Smooth muscle cell (in vitro differentiated cells): ENCODE results near the gene TIMM10B. TPM values are rescaled to one million over a fixed set of nuclear protein-coding genes. Genes with fewer than 3 reads are reported as not detected.

Source experiments
- DNase-seq: peaks from one replicate; lab custom pipeline; 2025; ENCODE audit not compliant: unreplicated experiment; lab: John Stamatoyannopoulos, UW
- H2AFZ ChIP-seq: fragments of 200-600 bp; sonication (generic); 2 replicates; pipeline ENCODE4 v1.6.0; 2016; ENCODE audit warnings: antibody characterized with exemption, low read depth, mild to moderate bottlenecking
- H3F3A ChIP-seq: fragments of 200-600 bp; sonication (generic); 2 replicates; pipeline ENCODE4 v1.6.0; 2017; ENCODE audit warnings: antibody characterized with exemption, low read depth
- H3K27ac ChIP-seq: fragments of 200-600 bp; sonication (generic); 2 replicates; pipeline ENCODE4 v1.5.1; 2016; ENCODE audit warnings: low read depth, mild to moderate bottlenecking
- H3K27me3 ChIP-seq: fragments of 200-600 bp; sonication (generic); 2 replicates; pipeline ENCODE4 v1.6.1; 2016; ENCODE audit warnings: low read depth, mild to moderate bottlenecking
- H3K36me3 ChIP-seq: fragments of 200-600 bp; sonication (generic); 2 replicates; pipeline ENCODE4 v1.5.1; 2016; ENCODE audit warnings: low read depth
- H3K4me1 ChIP-seq: fragments of 200-600 bp; sonication (generic); 2 replicates; pipeline ENCODE4 v1.5.1; 2016; ENCODE audit warnings: low read depth
- H3K4me2 ChIP-seq: fragments of 200-600 bp; sonication (generic); 2 replicates; pipeline ENCODE4 v1.6.0; 2016; ENCODE audit warnings: mild to moderate bottlenecking
- H3K4me3 ChIP-seq: fragments of 200-600 bp; sonication (generic); 2 replicates; pipeline ENCODE4 v1.5.1; 2016; ENCODE audit warnings: mild to moderate bottlenecking
- H3K79me2 ChIP-seq: fragments of 200-600 bp; sonication (generic); 2 replicates; pipeline ENCODE4 v1.6.0; 2016; ENCODE audit warnings: low read depth, mild to moderate bottlenecking
- H3K9ac ChIP-seq: fragments of 200-600 bp; sonication (generic); 2 replicates; pipeline ENCODE4 v1.6.0; 2016; ENCODE audit warnings: low read depth
- H3K9me3 ChIP-seq: fragments of 200-600 bp; sonication (generic); replicated peaks from 2 replicates; pipeline ENCODE4 v1.5.1; 2016; ENCODE audit warnings: low read depth
- H4K20me1 ChIP-seq: fragments of 200-600 bp; sonication (generic); 2 replicates; pipeline ENCODE4 v1.6.0; 2016; ENCODE audit warnings: low read depth
- WGBS: methylation state at CpG from one replicate; pipeline ENCODE4 v1.1.7; 2016; ENCODE audit warnings: low lambda C conversion rate; 5-methylcytosine and 5-hydroxymethylcytosine counted together
- polyA plus RNA-seq: library from polyadenylated mRNA; unstranded; fragments of >200 nt; fragmentation: Nextera tagmentation; extraction: Ambion mirVana; gene quantifications from 2 replicates; pipeline ENCODE4 v1.2.1, GENCODE V29; 2016
- total RNA-seq: library from RNA; depleted of rRNA; stranded (reverse); fragments of >200 nt; gene quantifications from 2 replicates; pipeline ENCODE4 v1.2.3, GENCODE V29; 2014
- TF ChIP-seq, protein P1 (sequence below): fragments of 200-600 bp; sonication (generic); IDR thresholded peaks from 2 replicates; pipeline ENCODE4 v1.5.1; 2017; ENCODE audit warnings: borderline replicate concordance, mild to moderate bottlenecking, antibody characterized with exemption; ENCODE audit not compliant: insufficient read depth, poor library complexity, severe bottlenecking

The TIMM10B gene
- total and polyA plus RNA-seq, 2 experiments from 2014 or later, result 29.1 to 37.0 TPM

DNA sequence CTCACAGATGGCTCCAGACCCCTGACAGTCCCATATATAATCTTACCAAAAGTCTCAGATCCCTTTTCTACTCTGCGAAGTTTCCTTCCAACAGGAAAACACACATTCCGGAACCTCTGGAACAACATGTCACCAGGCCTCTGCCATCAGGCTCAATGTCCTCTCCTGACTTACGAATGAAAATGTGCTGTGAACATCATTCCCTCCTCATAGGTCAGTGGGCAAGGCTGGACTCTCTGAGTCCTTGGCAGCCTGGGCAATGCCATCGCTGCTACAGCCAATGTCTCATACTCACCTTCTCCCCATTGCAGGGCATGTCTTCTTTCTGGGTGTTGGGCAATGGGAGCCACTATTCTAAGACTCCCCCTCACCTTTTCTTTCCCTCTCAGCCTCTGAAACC, 38.9 kb upstream of the TIMM10B start:
- no peak overlapping the region for H3K4me2 ChIP-seq
- TF ChIP-seq, protein P1, sequence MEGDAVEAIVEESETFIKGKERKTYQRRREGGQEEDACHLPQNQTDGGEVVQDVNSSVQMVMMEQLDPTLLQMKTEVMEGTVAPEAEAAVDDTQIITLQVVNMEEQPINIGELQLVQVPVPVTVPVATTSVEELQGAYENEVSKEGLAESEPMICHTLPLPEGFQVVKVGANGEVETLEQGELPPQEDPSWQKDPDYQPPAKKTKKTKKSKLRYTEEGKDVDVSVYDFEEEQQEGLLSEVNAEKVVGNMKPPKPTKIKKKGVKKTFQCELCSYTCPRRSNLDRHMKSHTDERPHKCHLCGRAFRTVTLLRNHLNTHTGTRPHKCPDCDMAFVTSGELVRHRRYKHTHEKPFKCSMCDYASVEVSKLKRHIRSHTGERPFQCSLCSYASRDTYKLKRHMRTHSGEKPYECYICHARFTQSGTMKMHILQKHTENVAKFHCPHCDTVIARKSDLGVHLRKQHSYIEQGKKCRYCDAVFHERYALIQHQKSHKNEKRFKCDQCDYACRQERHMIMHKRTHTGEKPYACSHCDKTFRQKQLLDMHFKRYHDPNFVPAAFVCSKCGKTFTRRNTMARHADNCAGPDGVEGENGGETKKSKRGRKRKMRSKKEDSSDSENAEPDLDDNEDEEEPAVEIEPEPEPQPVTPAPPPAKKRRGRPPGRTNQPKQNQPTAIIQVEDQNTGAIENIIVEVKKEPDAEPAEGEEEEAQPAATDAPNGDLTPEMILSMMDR, result no peak
- no peak overlapping the region for H3K4me3 ChIP-seq
- no peak for DNase-seq
- no peak overlapping the region for H3K9ac ChIP-seq
- no peaks in the 10 kb centered on the region for H3K27me3 ChIP-seq
- H2AFZ ChIP-seq, result no peak overlapping the region
- H4K20me1 ChIP-seq, result no peaks in the 10 kb centered on the region
- H3K36me3 ChIP-seq, result no peaks in the 10 kb centered on the region
- H3K4me1 ChIP-seq, result no peaks in the 10 kb centered on the region
- no peaks in the 10 kb centered on the region for H3K79me2 ChIP-seq
- no peak overlapping the region for H3K27ac ChIP-seq
- no peaks in the 10 kb centered on the region for H3K9me3 ChIP-seq
- 84% methylated on average over 4 of the region's 4 CpGs for WGBS
- H3F3A ChIP-seq, result no peaks in the 10 kb centered on the region

DNA sequence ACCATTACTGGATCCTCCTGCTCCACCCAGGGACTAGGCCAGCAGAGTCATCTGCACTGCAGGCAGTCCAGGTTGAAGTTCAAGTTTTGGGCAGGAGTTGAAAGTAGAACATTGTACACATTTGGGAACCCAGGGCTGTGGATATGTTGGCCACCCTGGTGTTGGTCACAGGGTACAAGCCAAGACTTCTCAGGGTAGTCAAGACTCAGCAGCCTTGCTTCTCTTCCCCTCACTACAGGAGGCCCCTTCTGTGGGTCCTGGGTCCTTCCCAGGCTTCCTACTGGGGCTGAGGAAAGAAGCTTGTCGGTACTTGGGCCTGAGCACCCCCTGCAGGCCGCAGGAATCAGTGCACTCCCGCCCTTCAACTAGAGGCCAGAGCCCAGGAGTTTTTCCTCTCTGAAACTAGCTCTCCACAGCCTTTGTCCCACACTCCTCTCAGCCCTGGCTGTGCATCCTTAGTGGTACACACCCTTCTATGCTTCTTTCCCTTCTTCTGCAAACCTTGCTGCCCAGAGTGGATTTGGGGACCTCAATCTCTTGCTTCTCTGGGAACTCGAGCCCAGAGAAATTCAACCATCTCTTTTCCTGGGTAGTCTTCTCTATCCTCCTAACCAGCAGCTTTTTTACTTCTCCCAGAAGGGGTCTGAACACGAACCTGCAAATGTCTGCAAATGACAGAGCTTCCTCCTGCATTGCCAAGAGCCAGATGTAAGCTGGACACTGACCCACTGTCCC, 37.9 kb upstream of the TIMM10B start:
- Histone ChIP-seq H3K27me3 (no peaks in the 10 kb centered on the region), H3K4me1 (no peaks in the 10 kb centered on the region), H3K36me3 (no peaks in the 10 kb centered on the region), H3K4me2 (no peak overlapping the region), H3K27ac (no peak overlapping the region), H3F3A (no peaks in the 10 kb centered on the region), H2AFZ (no peak overlapping the region), H3K9ac (no peak overlapping the region), H3K79me2 (no peaks in the 10 kb centered on the region), H3K9me3 (no peaks in the 10 kb centered on the region), H3K4me3 (no peak overlapping the region), H4K20me1 (no peaks in the 10 kb centered on the region)
- TF ChIP-seq, protein P1, result peak; percentile 66
- WGBS, result 32% methylated on average over 5 of the region's 5 CpGs
- DNase-seq, result no peak

DNA sequence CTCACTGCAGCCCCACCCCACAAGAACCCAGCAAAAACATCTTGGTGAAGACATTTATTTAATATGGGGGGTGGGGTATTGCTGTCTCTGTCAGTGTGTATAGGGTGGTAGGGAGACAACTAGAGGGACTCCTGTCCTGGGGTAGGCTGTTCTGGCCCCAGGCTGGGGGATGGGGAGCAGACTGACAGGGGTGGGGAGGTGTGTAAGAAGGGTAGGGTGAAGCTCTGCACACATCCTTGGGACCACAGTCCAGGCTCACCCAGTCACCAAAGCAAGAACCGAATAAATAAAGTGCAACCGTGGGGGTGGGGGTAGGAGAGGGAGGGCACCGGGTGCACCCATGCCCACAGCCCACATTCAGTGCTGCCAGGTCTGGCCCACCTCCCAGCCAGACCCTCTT, 32.7 kb upstream of the TIMM10B start:
- H3K79me2 ChIP-seq, result no peaks in the 10 kb centered on the region
- H3K9me3 ChIP-seq, result no peaks in the 10 kb centered on the region
- H4K20me1 ChIP-seq, result peaks cover 7% of the 10 kb centered on the region
- H3K36me3 ChIP-seq, result no peaks in the 10 kb centered on the region
- H3F3A ChIP-seq, result no peaks in the 10 kb centered on the region
- H3K4me2 ChIP-seq, result no peak overlapping the region
- no peak overlapping the region for H3K9ac ChIP-seq
- no peaks in the 10 kb centered on the region for H3K4me1 ChIP-seq
- 83% methylated on average over 2 of the region's 3 CpGs for WGBS
- H3K27ac ChIP-seq, result no peak overlapping the region
- no peak for DNase-seq
- TF ChIP-seq, protein P1, result no peak
- H3K27me3 ChIP-seq, result no peaks in the 10 kb centered on the region
- no peak overlapping the region for H2AFZ ChIP-seq
- no peak overlapping the region for H3K4me3 ChIP-seq

DNA sequence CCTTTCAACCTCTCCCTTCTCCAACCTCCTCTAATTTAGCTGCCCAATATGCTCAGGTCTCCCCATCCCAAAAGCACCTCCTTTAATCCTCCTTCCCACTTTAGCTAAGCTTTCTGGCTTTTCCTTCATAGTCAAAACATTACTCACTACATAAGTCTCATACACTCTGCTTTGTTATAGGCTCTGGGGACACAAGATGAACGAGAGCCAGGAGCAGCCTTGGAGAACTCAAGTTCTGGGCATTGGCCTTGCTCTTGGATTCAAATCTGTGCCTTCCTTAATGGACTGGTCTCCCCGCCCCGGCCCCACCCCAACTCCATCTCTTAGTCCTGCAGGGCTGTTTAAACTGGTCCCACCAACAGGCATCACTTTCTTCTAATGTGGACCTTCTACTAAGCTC, 29.1 kb upstream of the TIMM10B start:
- Histone ChIP-seq H3K36me3 (no peaks in the 10 kb centered on the region), H3K4me2 (no peak overlapping the region), H3K27me3 (no peaks in the 10 kb centered on the region), H3F3A (no peaks in the 10 kb centered on the region), H3K4me1 (no peaks in the 10 kb centered on the region), H3K79me2 (no peaks in the 10 kb centered on the region), H2AFZ (no peak overlapping the region), H3K27ac (no peak overlapping the region), H3K4me3 (no peak overlapping the region), H3K9me3 (no peaks in the 10 kb centered on the region), H3K9ac (no peak overlapping the region), H4K20me1 (peaks cover 7% of the 10 kb centered on the region)
- WGBS, result 91% methylated on average over 3 of the region's 3 CpGs
- DNase-seq, result no peak
- TF ChIP-seq, protein P1, result no peak
